ENCODE results near the gene ST3GAL2. TPM values are rescaled to one million over a fixed set of nuclear protein-coding genes. Genes with fewer than 3 reads are reported as not detected.

ST3GAL2 gene
- total RNA-seq, 1 experiment from 2014 or later, result 7.7 TPM

GRCh38 chr16:70380248-70380918 is 58.5 kb downstream of the ST3GAL2 start:
- ChIA-PET POLR2A (interaction anchor here (0.5 to 4.4 kb wide), 27 partner anchors 8 to 171 kb away, joined by 3 to 55 read pairs (median 5); partner anchors contain the start of genes AARS1, COG4, DDX19A and EXOSC6), CTCF (interaction anchor here (0.5 to 1.8 kb wide), 16 partner anchors 11 to 1042 kb away, joined by 3 to 7 read pairs (median 3); partner anchors contain the start of gene FCSK)
- no peaks in the 10 kb centered on the region for H3K4me1 Mint-ChIP-seq (ENCODE audit: insufficient read depth, unreplicated experiment)
- peak overlapping the region; percentile 83 for H3K27ac Mint-ChIP-seq (ENCODE audit: low read depth, unreplicated experiment)
- peak; percentile 79 for DNase-seq (ENCODE audit: unreplicated experiment)
- no peaks in the 10 kb centered on the region for H3K27me3 Mint-ChIP-seq (ENCODE audit: insufficient read depth, unreplicated experiment)
- no peak for TF ChIP-seq CTCF (IDR thresholded peaks at IDR 0.05; ENCODE audit: unreplicated experiment)
- no peaks in the 10 kb centered on the region for H3K9me3 Mint-ChIP-seq (ENCODE audit: unreplicated experiment)
- intact Hi-C loops (cut with micrococcal nuclease), result loop anchor here (2.0 to 5.0 kb wide), 4 partner anchors 74 to 272 kb away; partner anchors contain the start of genes COG4, FCSK and SF3B3
- H3K36me3 Mint-ChIP-seq (ENCODE audit: insufficient read depth, unreplicated experiment), result peaks cover 54% of the 10 kb centered on the region
- BruUV-seq (replicated peaks), result no TSS peak
- H3K4me3 Mint-ChIP-seq (ENCODE audit: unreplicated experiment), result peak overlapping the region; percentile 90

GRCh38 chr16:70378869-70379493 is 59.9 kb downstream of the ST3GAL2 start:
- TF ChIP-seq CTCF (IDR thresholded peaks at IDR 0.05; ENCODE audit: unreplicated experiment), result no peak
- no peaks in the 10 kb centered on the region for H3K9me3 Mint-ChIP-seq (ENCODE audit: unreplicated experiment)
- POLR2A ChIA-PET, result interaction anchor here (1.3 to 4.4 kb wide), 6 partner anchors 18 to 146 kb away, joined by 4 to 55 read pairs (median 26); partner anchors contain the start of genes DDX19A, FCSK and ST3GAL2
- DNase-seq (ENCODE audit: unreplicated experiment), result no peak
- BruUV-seq (replicated peaks), result no TSS peak
- no peak overlapping the region for H3K27ac Mint-ChIP-seq (ENCODE audit: low read depth, unreplicated experiment)
- peak overlapping the region; percentile 90 for H3K4me3 Mint-ChIP-seq (ENCODE audit: unreplicated experiment)
- H3K36me3 Mint-ChIP-seq (ENCODE audit: insufficient read depth, unreplicated experiment), result peaks cover 68% of the 10 kb centered on the region
- intact Hi-C loops (cut with micrococcal nuclease), result no loop called here
- CTCF ChIA-PET, result interaction anchor here (0.7 to 1.7 kb wide), 3 partner anchors 110 to 392 kb away, joined by 6 to 7 read pairs (median 6); no protein-coding TSS in a partner anchor
- no peaks in the 10 kb centered on the region for H3K27me3 Mint-ChIP-seq (ENCODE audit: insufficient read depth, unreplicated experiment)
- H3K4me1 Mint-ChIP-seq (ENCODE audit: insufficient read depth, unreplicated experiment), result no peaks in the 10 kb centered on the region

- ChIA-PET CTCF (interaction anchor here (0.6 kb wide), 1 partner anchor 275 kb away, joined by 3 read pairs; no protein-coding TSS in a partner anchor), POLR2A (interaction anchor here (1.0 to 4.4 kb wide), 2 partner anchors 60 to 107 kb away, joined by 3 to 25 read pairs; partner anchors contain the start of gene ST3GAL2)
- peak overlapping the region; percentile 15 for H3K4me3 Mint-ChIP-seq (ENCODE audit: unreplicated experiment)
- no peak for TF ChIP-seq CTCF (IDR thresholded peaks at IDR 0.05; ENCODE audit: unreplicated experiment)
- H3K4me1 Mint-ChIP-seq (ENCODE audit: insufficient read depth, unreplicated experiment), result no peaks in the 10 kb centered on the region
- no peak overlapping the region for H3K27ac Mint-ChIP-seq (ENCODE audit: low read depth, unreplicated experiment)
- H3K9me3 Mint-ChIP-seq (ENCODE audit: unreplicated experiment), result no peaks in the 10 kb centered on the region
- no peak for DNase-seq (ENCODE audit: unreplicated experiment)
- no peaks in the 10 kb centered on the region for H3K27me3 Mint-ChIP-seq (ENCODE audit: insufficient read depth, unreplicated experiment)
- peaks cover 80% of the 10 kb centered on the region for H3K36me3 Mint-ChIP-seq (ENCODE audit: insufficient read depth, unreplicated experiment)
- BruUV-seq (replicated peaks), result no TSS peak
- intact Hi-C loops (cut with micrococcal nuclease), result no loop called here
These were observed 61.1 kb downstream of the ST3GAL2 start for GRCh38 chr16:70377782-70378181.
